Natural killer cell (primary cell): ENCODE results near the gene LONP1. TPM values are rescaled to one million over a fixed set of nuclear protein-coding genes. Genes with fewer than 3 reads are reported as not detected.

Source experiments
- ATAC-seq, 3 donors: fragments of 150-1000 bp in 2 of 3; fragments of 200-7000 bp in 1 of 3; cut with Tn5 transposase; 1 replicate in 1 of 3; 2 replicates in 2 of 3; pipeline ENCODE4 v1.10.0; 2021; ENCODE audit warnings: mild to moderate bottlenecking in 2 of 3, moderate library complexity in 2 of 3
- DNase-seq, 2 donors: peaks; one replicate each; pipeline versions ENCODE4 v3.0.0 to v3.0.0-alpha.2; 2013 to 2021; ENCODE audit warnings: mixed read lengths in 1 of 2
- H3K27ac ChIP-seq: one replicate; pipeline ENCODE4 v1.5.1; 2013; ENCODE audit warnings: mild to moderate bottlenecking, low read length
- H3K27me3 ChIP-seq: one replicate; pipeline ENCODE4 v1.6.1; 2013; ENCODE audit warnings: low read length; ENCODE audit not compliant: control insufficient read depth, insufficient read depth
- H3K36me3 ChIP-seq: one replicate; pipeline ENCODE4 v1.6.1; 2013; ENCODE audit warnings: low read length; ENCODE audit not compliant: control insufficient read depth, insufficient read depth
- H3K4me1 ChIP-seq: one replicate; pipeline ENCODE4 v1.6.1; 2013; ENCODE audit warnings: low read length; ENCODE audit not compliant: control insufficient read depth, insufficient read depth
- H3K4me3 ChIP-seq: one replicate; pipeline ENCODE4 v1.5.1; 2013; ENCODE audit warnings: low read length
- H3K9me3 ChIP-seq: one replicate; pipeline ENCODE4 v1.6.1; 2013; ENCODE audit warnings: low read length; ENCODE audit not compliant: control insufficient read depth, insufficient read depth
- H3K27ac Mint-ChIP-seq, 2 donors: one replicate each; pipeline ENCODE4 v1.8.0; 2022; ENCODE audit warnings: mild to moderate bottlenecking in 2 of 2, mixed read lengths in 2 of 2, moderate library complexity in 1 of 2
- H3K27me3 Mint-ChIP-seq, 2 donors: one replicate each; pipeline ENCODE4 v1.8.0; 2022; ENCODE audit warnings: low read depth in 2 of 2, mixed read lengths in 2 of 2
- H3K36me3 Mint-ChIP-seq: one replicate; pipeline ENCODE4 v1.8.0; 2022; ENCODE audit warnings: mixed read lengths
- H3K4me1 Mint-ChIP-seq, 2 donors: one replicate each; pipeline ENCODE4 v1.8.0; 2022; ENCODE audit warnings: mixed read lengths in 2 of 2
- H3K4me3 Mint-ChIP-seq: one replicate; pipeline ENCODE4 v1.8.0; 2022; ENCODE audit warnings: mild to moderate bottlenecking, moderate library complexity, mixed read lengths
- H3K9me3 Mint-ChIP-seq, 2 donors: one replicate each; pipeline ENCODE4 v1.8.0; 2022; ENCODE audit warnings: mixed read lengths in 2 of 2
- WGBS: methylation state at CpG from one replicate; pipeline ENCODE4 v1.1.7; 2013; ENCODE audit warnings: missing lambda C conversion rate; ENCODE audit not compliant: insufficient coverage; 5-methylcytosine and 5-hydroxymethylcytosine counted together
- intact Hi-C: fragments of 100-400 bp; cut with micrococcal nuclease; formaldehyde crosslinking; loops from one replicate; pipeline ENCODE4 v1.14.2; 2022
- total RNA-seq, 4 donors: library from RNA; stranded (reverse); fragments of 120-200 nt in 1 of 4; gene quantifications; one replicate each; pipeline versions ENCODE4 v1.2.3 to v1.2.4, GENCODE V29; 2013 to 2022
- TF ChIP-seq, protein P1 (sequence below): fragments of 200-600 bp; IDR thresholded peaks from one replicate; pipeline ENCODE4 v1.8.0; 2022; ENCODE audit warnings: antibody characterized with exemption

Gene LONP1
- total RNA-seq, 3 donors from 2014 or later (not counting 1 experiment from before 2014, with no cell fraction given) = 50.5 to 61.8 (median 56.1) TPM

DNA sequence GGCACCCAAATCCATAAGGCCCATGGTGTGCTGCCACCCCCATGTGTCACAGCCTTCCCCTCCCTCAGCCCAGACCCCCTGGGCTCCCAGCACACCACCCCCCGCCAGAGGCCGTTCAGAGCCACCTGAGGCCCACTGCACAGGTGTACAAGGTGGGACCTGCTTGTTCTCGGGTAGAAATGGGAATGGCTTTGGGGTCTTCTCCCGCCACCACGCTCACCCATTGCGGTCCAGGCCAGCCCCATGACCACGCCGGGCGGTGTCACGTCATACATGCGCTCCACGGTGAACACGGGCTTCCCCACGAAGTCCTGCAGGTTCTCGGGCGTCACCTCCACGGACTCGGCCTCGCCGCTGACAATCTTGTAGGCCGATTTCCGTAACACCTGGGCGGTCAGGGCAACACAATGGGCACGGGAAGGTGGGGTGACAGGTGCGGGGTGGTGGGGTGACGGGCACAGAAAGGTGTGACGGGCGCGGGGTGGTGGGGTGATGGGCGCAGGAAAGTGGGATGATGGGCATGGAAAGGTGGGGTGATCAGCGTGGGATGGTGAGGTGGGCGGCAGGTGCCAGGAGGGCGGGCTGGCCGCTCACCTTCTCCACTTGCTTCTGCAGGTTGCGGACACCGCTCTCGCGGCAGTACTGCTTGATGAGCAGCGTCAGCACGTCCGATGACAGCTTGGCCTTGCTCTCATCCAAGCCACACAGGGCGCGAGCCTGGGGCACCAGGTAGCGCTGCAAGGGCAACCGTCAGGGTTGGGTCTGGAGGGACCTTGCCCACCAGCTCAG is 25.6 kb downstream of the LONP1 start:
- H3K9me3 ChIP-seq = no peaks in the 10 kb centered on the region
- 94% methylated on average over 45 of the region's 45 CpGs for WGBS
- peaks cover 57% of the 10 kb centered on the region for H3K36me3 ChIP-seq
- Mint-ChIP-seq H3K36me3 (no peaks in the 10 kb centered on the region), H3K4me1 (peaks cover 13 to 32% of the 10 kb centered on the region in 2 donors), H3K27me3 (no peaks in the 10 kb centered on the region), H3K4me3 (peak overlapping the region; percentile 52), H3K27ac (peak overlapping the region in 1 of 2 donors; percentile 74), H3K9me3 (no peaks in the 10 kb centered on the region)
- no peak for DNase-seq
- intact Hi-C loops = no loop called here
- H3K4me3 ChIP-seq = no peak overlapping the region
- TF ChIP-seq, protein P1, sequence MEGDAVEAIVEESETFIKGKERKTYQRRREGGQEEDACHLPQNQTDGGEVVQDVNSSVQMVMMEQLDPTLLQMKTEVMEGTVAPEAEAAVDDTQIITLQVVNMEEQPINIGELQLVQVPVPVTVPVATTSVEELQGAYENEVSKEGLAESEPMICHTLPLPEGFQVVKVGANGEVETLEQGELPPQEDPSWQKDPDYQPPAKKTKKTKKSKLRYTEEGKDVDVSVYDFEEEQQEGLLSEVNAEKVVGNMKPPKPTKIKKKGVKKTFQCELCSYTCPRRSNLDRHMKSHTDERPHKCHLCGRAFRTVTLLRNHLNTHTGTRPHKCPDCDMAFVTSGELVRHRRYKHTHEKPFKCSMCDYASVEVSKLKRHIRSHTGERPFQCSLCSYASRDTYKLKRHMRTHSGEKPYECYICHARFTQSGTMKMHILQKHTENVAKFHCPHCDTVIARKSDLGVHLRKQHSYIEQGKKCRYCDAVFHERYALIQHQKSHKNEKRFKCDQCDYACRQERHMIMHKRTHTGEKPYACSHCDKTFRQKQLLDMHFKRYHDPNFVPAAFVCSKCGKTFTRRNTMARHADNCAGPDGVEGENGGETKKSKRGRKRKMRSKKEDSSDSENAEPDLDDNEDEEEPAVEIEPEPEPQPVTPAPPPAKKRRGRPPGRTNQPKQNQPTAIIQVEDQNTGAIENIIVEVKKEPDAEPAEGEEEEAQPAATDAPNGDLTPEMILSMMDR = no peak
- no peak overlapping the region for H3K27ac ChIP-seq
- ATAC-seq = no peak
- peaks cover 22% of the 10 kb centered on the region for H3K4me1 ChIP-seq
- no peaks in the 10 kb centered on the region for H3K27me3 ChIP-seq

DNA sequence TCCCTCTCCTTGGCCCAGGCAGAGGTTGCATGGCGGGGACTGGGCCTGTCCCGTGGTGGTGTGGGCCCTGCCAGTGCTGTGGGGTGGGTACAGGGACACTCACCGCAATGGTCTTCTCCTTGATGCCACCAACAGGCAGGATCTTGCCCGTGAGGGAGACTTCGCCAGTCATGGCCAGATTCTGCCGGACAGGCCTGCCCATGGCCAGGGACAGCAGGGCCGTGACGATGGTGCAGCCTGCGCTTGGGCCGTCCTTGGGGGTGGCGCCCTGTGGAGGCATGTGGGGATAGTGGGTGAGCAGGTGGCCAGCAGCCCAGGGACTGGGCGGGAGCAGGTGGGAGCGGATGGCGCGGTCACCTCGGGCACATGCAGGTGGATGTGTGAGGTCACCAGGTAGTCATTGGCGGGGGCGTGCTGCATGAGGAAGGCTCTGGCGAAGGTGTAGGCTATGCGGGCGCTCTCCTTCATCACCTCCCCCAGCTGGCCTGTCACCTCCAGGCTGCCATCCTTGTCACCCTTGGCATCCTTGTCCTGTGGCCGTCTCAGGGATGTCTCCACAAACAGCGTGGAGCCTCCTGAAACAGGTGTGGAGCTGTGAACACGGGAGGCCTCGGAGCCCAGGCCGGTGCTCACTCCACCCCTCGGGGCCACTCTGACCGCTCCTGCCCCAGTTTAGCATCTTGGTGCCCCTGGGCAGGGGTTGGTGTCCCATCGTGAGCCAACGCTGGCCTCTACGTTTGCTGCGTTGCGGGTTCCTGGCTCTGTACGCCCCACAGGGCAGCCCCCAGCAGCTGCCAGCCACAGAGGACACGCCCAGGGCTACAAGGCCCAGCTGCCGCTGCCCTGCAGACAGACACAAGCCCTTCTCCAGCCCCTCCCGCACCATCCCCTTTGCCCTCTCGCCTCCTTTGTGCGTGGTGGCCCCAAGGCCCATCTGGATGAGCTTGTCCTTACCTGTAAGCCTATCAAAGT is 26.5 kb downstream of the LONP1 start:
- no peak overlapping the region for H3K27ac ChIP-seq
- peaks cover 22% of the 10 kb centered on the region for H3K4me1 ChIP-seq
- H3K4me3 Mint-ChIP-seq = no peak overlapping the region
- no peak overlapping the region for H3K4me3 ChIP-seq
- WGBS = 90% methylated on average over 39 of the region's 39 CpGs
- DNase-seq (no peak), ATAC-seq (no peak)
- H3K27ac Mint-ChIP-seq = peak overlapping the region in 1 of 2 donors; percentile 74
- no peaks in the 10 kb centered on the region for H3K27me3 Mint-ChIP-seq
- TF ChIP-seq, protein P1 = no peak
- H3K9me3 Mint-ChIP-seq = no peaks in the 10 kb centered on the region
- no peaks in the 10 kb centered on the region for H3K9me3 ChIP-seq
- H3K4me1 Mint-ChIP-seq = peaks cover 13 to 32% of the 10 kb centered on the region in 2 donors
- no peaks in the 10 kb centered on the region for H3K36me3 Mint-ChIP-seq
- no peaks in the 10 kb centered on the region for H3K27me3 ChIP-seq
- intact Hi-C loops = no loop called here
- peaks cover 50% of the 10 kb centered on the region for H3K36me3 ChIP-seq

DNA sequence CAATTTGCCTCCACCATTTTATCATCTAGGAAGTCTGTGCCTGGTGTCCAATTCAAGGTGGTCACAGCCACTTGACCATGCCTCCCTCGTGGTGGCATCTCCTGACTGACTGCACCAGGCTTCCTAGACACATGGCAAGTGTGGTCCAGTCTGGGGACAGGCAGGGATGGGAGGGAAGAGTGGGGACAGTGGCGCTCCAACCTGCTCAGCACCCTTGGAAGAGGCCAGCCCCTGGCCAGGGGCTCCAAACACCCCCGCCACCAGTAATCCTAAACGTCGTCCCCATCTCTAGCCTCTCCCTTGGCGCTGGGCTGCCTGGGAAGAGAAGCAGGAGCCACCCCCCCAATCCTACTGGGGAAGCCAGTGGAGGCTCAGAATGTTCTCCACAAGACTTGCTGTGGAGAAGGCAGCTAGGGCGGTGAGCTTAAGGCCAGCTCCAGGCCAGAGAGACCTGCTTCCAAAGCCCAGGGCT is 27.2 kb downstream of the LONP1 start:
- no peak overlapping the region for H3K4me3 Mint-ChIP-seq
- intact Hi-C loops = no loop called here
- H3K36me3 Mint-ChIP-seq = no peaks in the 10 kb centered on the region
- H3K27me3 ChIP-seq = no peaks in the 10 kb centered on the region
- peaks cover 24% of the 10 kb centered on the region for H3K4me1 ChIP-seq
- DNase-seq (no peak), ATAC-seq (no peak)
- WGBS = 86% methylated on average over 7 of the region's 7 CpGs
- H3K36me3 ChIP-seq = peaks cover 46% of the 10 kb centered on the region
- TF ChIP-seq, protein P1 = no peak
- H3K4me1 Mint-ChIP-seq = peaks cover 13 to 37% of the 10 kb centered on the region in 2 donors
- no peaks in the 10 kb centered on the region for H3K27me3 Mint-ChIP-seq
- H3K27ac ChIP-seq = no peak overlapping the region
- no peaks in the 10 kb centered on the region for H3K9me3 Mint-ChIP-seq
- H3K4me3 ChIP-seq = no peak overlapping the region
- H3K9me3 ChIP-seq = no peaks in the 10 kb centered on the region
- peak overlapping the region in 1 of 2 donors; percentile 74 for H3K27ac Mint-ChIP-seq
